Panc1 (cell line): ENCODE data around the gene SLC6A20.

Source experiments
- POLR2AphosphoS5 ChIP-seq: IDR thresholded peaks from 2 replicates; pipeline ENCODE4 v1.6.1; 2012; ENCODE audit warnings: mild to moderate bottlenecking, low read depth, low read length, moderate library complexity
- TF ChIP-seq, protein P1 (sequence below): fragments of 450-650 bp; IDR thresholded peaks from 2 replicates; pipeline ENCODE4 v1.5.1; 2017; ENCODE audit warnings: mild to moderate bottlenecking

DNA sequence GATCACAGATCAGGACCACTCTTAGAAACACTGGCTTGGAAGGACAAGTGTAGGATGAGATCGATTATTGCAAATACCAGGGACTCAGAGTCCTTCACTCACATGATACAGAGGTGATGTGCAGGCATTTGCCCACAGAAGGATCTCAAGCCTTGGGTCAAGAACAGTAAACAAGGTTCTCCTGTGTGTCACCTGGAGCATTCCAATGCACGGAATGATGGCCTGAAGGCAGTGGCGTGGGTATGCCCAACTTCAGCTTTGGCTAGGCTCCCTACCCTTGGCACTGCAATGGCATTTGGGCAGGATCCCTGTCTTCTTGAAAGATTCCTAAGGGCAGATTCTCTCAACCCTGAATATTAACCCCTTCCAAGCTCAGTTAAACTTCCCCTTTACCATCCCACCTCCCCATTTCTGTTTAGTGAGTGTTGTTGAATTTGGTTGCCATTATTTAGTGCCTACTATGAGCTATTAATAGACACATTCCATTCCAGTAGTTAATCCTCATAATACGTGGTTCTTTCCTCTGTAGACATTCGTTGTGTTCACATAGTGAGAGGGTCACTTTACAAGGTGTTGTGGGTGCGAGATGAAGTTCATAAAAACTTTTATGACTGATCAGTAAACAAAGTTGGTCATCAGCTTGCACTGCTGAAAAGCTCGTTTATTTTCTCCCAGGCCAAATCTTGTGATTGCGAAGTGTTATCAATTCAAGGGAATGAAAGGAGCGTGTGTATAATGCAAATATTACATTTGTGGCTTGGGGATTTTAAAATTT, 46.7 kb upstream of the SLC6A20 start:
- TF ChIP-seq, protein P1, sequence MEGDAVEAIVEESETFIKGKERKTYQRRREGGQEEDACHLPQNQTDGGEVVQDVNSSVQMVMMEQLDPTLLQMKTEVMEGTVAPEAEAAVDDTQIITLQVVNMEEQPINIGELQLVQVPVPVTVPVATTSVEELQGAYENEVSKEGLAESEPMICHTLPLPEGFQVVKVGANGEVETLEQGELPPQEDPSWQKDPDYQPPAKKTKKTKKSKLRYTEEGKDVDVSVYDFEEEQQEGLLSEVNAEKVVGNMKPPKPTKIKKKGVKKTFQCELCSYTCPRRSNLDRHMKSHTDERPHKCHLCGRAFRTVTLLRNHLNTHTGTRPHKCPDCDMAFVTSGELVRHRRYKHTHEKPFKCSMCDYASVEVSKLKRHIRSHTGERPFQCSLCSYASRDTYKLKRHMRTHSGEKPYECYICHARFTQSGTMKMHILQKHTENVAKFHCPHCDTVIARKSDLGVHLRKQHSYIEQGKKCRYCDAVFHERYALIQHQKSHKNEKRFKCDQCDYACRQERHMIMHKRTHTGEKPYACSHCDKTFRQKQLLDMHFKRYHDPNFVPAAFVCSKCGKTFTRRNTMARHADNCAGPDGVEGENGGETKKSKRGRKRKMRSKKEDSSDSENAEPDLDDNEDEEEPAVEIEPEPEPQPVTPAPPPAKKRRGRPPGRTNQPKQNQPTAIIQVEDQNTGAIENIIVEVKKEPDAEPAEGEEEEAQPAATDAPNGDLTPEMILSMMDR: no peak
- no peak for TF ChIP-seq POLR2AphosphoS5
